ENCODE measurements around the gene ARHGAP32.

The ARHGAP32 gene

GRCh38 chr11:129192150-129192549, at the start of gene ARHGAP32:
Gene ARHGAP32, minus strand, starts transcription at chr11:129192325. Its CDS starts 127 bp downstream, at chr11:129192198.
- DNase-seq (ENCODE audit: extremely low spot score), result no peak
- TF ChIP-seq CTCF (IDR thresholded peaks at IDR 0.05; ENCODE audit: control extremely low read depth, extremely low read depth, low read depth, missing control alignments), result no peak
- ChIA-PET POLR2A (no interaction called here), CTCF (no interaction called here)

GRCh38 chr11:129239207-129239606, 47.1 kb upstream of the ARHGAP32 start:
- POLR2A ChIA-PET, result no interaction called here
- no peak for DNase-seq (ENCODE audit: extremely low spot score)
- CTCF ChIA-PET, result no interaction called here
- TF ChIP-seq CTCF (IDR thresholded peaks at IDR 0.05; ENCODE audit: control extremely low read depth, extremely low read depth, low read depth, missing control alignments), result no peak

- CTCF ChIA-PET, result interaction anchor here (1.2 kb wide), 1 partner anchor 15 kb away, joined by 3 read pairs; no protein-coding TSS in a partner anchor
These were observed 45.9 kb upstream of the ARHGAP32 start for GRCh38 chr11:129237880-129238638.

GRCh38 chr11:129237456-129237855, 45.3 kb upstream of the ARHGAP32 start:
- TF ChIP-seq CTCF (IDR thresholded peaks at IDR 0.05; ENCODE audit: control extremely low read depth, extremely low read depth, low read depth, missing control alignments), result no peak
- ChIA-PET CTCF (interaction anchor here (1.2 kb wide), 1 partner anchor 15 kb away, joined by 3 read pairs; no protein-coding TSS in a partner anchor), POLR2A (no interaction called here)
- no peak for DNase-seq (ENCODE audit: extremely low spot score)

More at GRCh38 chr11:129237880-129238638, 45.9 kb upstream of the ARHGAP32 start:
- DNase-seq (ENCODE audit: extremely low spot score), result no peak
- TF ChIP-seq CTCF (IDR thresholded peaks at IDR 0.05; ENCODE audit: control extremely low read depth, extremely low read depth, low read depth, missing control alignments), result no peak
- POLR2A ChIA-PET, result no interaction called here

- ChIA-PET CTCF (no interaction called here), POLR2A (no interaction called here)
- DNase-seq (ENCODE audit: extremely low spot score), result no peak
- TF ChIP-seq CTCF (IDR thresholded peaks at IDR 0.05; ENCODE audit: control extremely low read depth, extremely low read depth, low read depth, missing control alignments), result no peak
These were observed 44.7 kb upstream of the ARHGAP32 start for GRCh38 chr11:129236850-129237249.

- TF ChIP-seq CTCF (IDR thresholded peaks at IDR 0.05; ENCODE audit: control extremely low read depth, extremely low read depth, low read depth, missing control alignments), result no peak
- ChIA-PET POLR2A (no interaction called here), CTCF (interaction anchor here (1.0 to 1.3 kb wide), 2 partner anchors 11 to 19 kb away, joined by 3 read pairs; no protein-coding TSS in a partner anchor)
- DNase-seq (ENCODE audit: extremely low spot score), result no peak
These were observed 42.9 kb upstream of the ARHGAP32 start for GRCh38 chr11:129234978-129235377.
